Smooth muscle cell of the brain vasculature (primary cell): ENCODE measurements around the gene RNU2-1.
"Not testable (repeated sequence)": the region's sequence is repeated elsewhere in the genome, so short reads cannot be mapped to it uniquely, and the experiment has no call there.

Experiments
- DNase-seq: peaks from one replicate; pipeline ENCODE4 v3.0.0-alpha.2; 2012; ENCODE audit warnings: low read depth, low spot score

The RNU2-1 gene

GRCh38 chr17:43233877-43234276 lies at the start of gene RNU2-1:
Gene RNU2-1 (minus strand): TSS chr17:43233977.
- not testable (repeated sequence) for DNase-seq

- DNase-seq, result not testable (repeated sequence)
Measured at GRCh38 chr17:43272914-43273313, 39.1 kb upstream of the RNU2-1 start.

GRCh38 chr17:43272483-43272882 lies 38.7 kb upstream of the RNU2-1 start:
- DNase-seq, result not testable (repeated sequence)

- not testable (repeated sequence) for DNase-seq
Measured at GRCh38 chr17:43270552-43271504, 37.1 kb upstream of the RNU2-1 start.

GRCh38 chr17:43246456-43246855 lies 12.7 kb upstream of the RNU2-1 start:
- not testable (repeated sequence) for DNase-seq

GRCh38 chr17:43240596-43241352 lies 7.0 kb upstream of the RNU2-1 start:
- DNase-seq, result not testable (repeated sequence)

GRCh38 chr17:43239597-43239996 lies 5.8 kb upstream of the RNU2-1 start:
- not testable (repeated sequence) for DNase-seq

- not testable (repeated sequence) for DNase-seq
Measured at GRCh38 chr17:43233263-43233662, 514 bp downstream of the RNU2-1 start.

- not testable (repeated sequence) for DNase-seq
Measured at GRCh38 chr17:43232021-43232699, 1.6 kb downstream of the RNU2-1 start.

GRCh38 chr17:43231205-43232020 lies 2.4 kb downstream of the RNU2-1 start:
- not testable (repeated sequence) for DNase-seq

GRCh38 chr17:43228020-43228782 lies 5.6 kb downstream of the RNU2-1 start, which contains the start of gene CCDC200:
Gene CCDC200 (minus strand): TSS chr17:43228623. CDS start chr17:43228554, 69 bp downstream.
- not testable (repeated sequence) for DNase-seq

- no peak for DNase-seq
Measured at GRCh38 chr17:43226393-43226792, 7.4 kb downstream of the RNU2-1 start.

GRCh38 chr17:43224146-43224705 lies 9.6 kb downstream of the RNU2-1 start:
- no peak for DNase-seq

GRCh38 chr17:43220511-43221125 lies 13.2 kb downstream of the RNU2-1 start:
- no peak for DNase-seq

- DNase-seq, result no peak
Measured at GRCh38 chr17:43219746-43220380, 13.9 kb downstream of the RNU2-1 start.

GRCh38 chr17:43219001-43219400 lies 14.8 kb downstream of the RNU2-1 start:
- DNase-seq, result no peak

- no peak for DNase-seq
Measured at GRCh38 chr17:43217614-43218087, 16.1 kb downstream of the RNU2-1 start.

GRCh38 chr17:43216762-43217613 lies 16.8 kb downstream of the RNU2-1 start:
- DNase-seq, result no peak
